Spinal cord (tissue), 10 donors: ENCODE data around the gene LAPTM5. TPM values are rescaled to one million over a fixed set of nuclear protein-coding genes. Genes with fewer than 3 reads are reported as not detected.
A peak's percentile ranks its signal among the peaks of the same experiment; 100 is the strongest.

Experiments used
- DNase-seq, 6 donors: peaks; one replicate each; pipeline versions ENCODE4 v3.0.0 to v3.0.0-alpha.2; 2013 to 2015; ENCODE audit warnings: low spot score in 6 of 6, low read depth in 4 of 6
- H3K27ac ChIP-seq: one replicate; pipeline ENCODE4 v1.5.1; 2013; ENCODE audit warnings: low read depth, low read length, control low read depth
- H3K27me3 ChIP-seq: one replicate; pipeline ENCODE4 v1.6.1; 2013; ENCODE audit warnings: low read length; ENCODE audit not compliant: control insufficient read depth, insufficient read depth
- H3K36me3 ChIP-seq: one replicate; pipeline ENCODE4 v1.6.1; 2013; ENCODE audit warnings: low read length; ENCODE audit not compliant: control insufficient read depth, insufficient read depth
- H3K4me1 ChIP-seq: one replicate; pipeline ENCODE4 v1.6.1; 2013; ENCODE audit warnings: low read length; ENCODE audit not compliant: control insufficient read depth, insufficient read depth
- H3K4me3 ChIP-seq: one replicate; pipeline ENCODE4 v1.5.1; 2013; ENCODE audit warnings: low read depth, low read length, control low read depth
- H3K9me3 ChIP-seq: one replicate; pipeline ENCODE4 v1.6.1; 2013; ENCODE audit warnings: low read length; ENCODE audit not compliant: control insufficient read depth, insufficient read depth
- WGBS: methylation state at CpG from one replicate; pipeline ENCODE4 v1.1.5; 2013; ENCODE audit warnings: missing lambda C conversion rate; ENCODE audit not compliant: insufficient coverage; 5-methylcytosine and 5-hydroxymethylcytosine counted together
- polyA plus RNA-seq, 2 donors: library from polyadenylated mRNA; unstranded; fragments of 120-200 nt; gene quantifications; one replicate each; pipeline ENCODE4 v1.2.1, GENCODE V29; 2013; ENCODE audit not compliant: insufficient read length in 2 of 2
- total RNA-seq, 2 donors: library from RNA; depleted of rRNA in 1 of 2; stranded (reverse); fragments of 120-200 nt in 1 of 2; fragments of >200 nt in 1 of 2; gene quantifications; one replicate each; pipeline versions ENCODE4 v1.2.3 to v1.2.4, GENCODE V29; 2013 to 2014
- donor health status: healthy.

The LAPTM5 gene
- total and polyA plus RNA-seq, 4 donors, result 13.8 to 55.0 (median 39.6) TPM

GRCh38 chr1:30744060-30744756, 13.4 kb downstream of the LAPTM5 start:
- DNase-seq, result no peak
- no peak overlapping the region for H3K27ac ChIP-seq
- 90% methylated on average over 4 of the region's 7 CpGs for WGBS
- H3K27me3 ChIP-seq, result no peaks in the 10 kb centered on the region
- no peaks in the 10 kb centered on the region for H3K9me3 ChIP-seq
- no peaks in the 10 kb centered on the region for H3K36me3 ChIP-seq
- no peak overlapping the region for H3K4me3 ChIP-seq
- H3K4me1 ChIP-seq, result peaks cover 19% of the 10 kb centered on the region

DNA sequence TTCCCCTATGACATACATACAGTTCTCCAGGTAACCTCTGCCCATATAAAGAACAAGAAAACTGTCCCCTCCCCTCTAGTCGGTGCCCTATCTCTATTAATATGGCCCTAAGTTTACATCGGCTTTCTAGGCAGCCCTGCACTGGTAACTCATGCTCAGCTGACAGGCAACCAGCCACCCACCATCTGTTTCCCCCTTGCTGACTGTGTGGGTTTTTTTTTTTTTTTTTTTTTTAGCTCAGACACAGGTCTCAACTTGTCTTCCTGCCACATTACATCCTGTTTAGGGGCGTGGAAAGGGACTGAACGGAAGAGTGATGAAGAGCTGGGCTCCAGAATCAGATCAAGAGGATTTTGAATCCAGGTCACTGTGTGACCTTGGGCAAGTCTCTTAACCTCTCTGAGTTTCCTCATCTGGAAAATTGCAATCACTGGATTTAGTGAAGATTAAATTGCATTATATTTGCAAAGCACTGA, 14.0 kb downstream of the LAPTM5 start:
- DNase-seq, result no peak
- H3K9me3 ChIP-seq, result no peaks in the 10 kb centered on the region
- H3K4me1 ChIP-seq, result peaks cover 14% of the 10 kb centered on the region
- 85% methylated on average over 2 of the region's 4 CpGs for WGBS
- H3K27ac ChIP-seq, result no peak overlapping the region
- no peaks in the 10 kb centered on the region for H3K36me3 ChIP-seq
- H3K4me3 ChIP-seq, result no peak overlapping the region
- no peaks in the 10 kb centered on the region for H3K27me3 ChIP-seq

- WGBS, result 100% methylated on average over 1 of the region's 3 CpGs
- peak in 1 of 6 donors; percentile 18 for DNase-seq
- peaks cover 8% of the 10 kb centered on the region for H3K4me1 ChIP-seq
- H3K4me3 ChIP-seq, result no peak overlapping the region
- H3K27ac ChIP-seq, result no peak overlapping the region
- H3K27me3 ChIP-seq, result no peaks in the 10 kb centered on the region
- H3K36me3 ChIP-seq, result no peaks in the 10 kb centered on the region
- no peaks in the 10 kb centered on the region for H3K9me3 ChIP-seq
These were observed 14.5 kb downstream of the LAPTM5 start for GRCh38 chr1:30742963-30743559.

GRCh38 chr1:30742300-30742962, 15.1 kb downstream of the LAPTM5 start:
- Histone ChIP-seq H3K4me1 (peaks cover 2% of the 10 kb centered on the region), H3K27me3 (no peaks in the 10 kb centered on the region), H3K4me3 (no peak overlapping the region), H3K27ac (no peak overlapping the region), H3K9me3 (no peaks in the 10 kb centered on the region), H3K36me3 (no peaks in the 10 kb centered on the region)
- WGBS, result 87% methylated on average over 8 of the region's 11 CpGs
- DNase-seq, result no peak

GRCh38 chr1:30741239-30741894, 16.2 kb downstream of the LAPTM5 start:
- H3K27me3 ChIP-seq, result no peaks in the 10 kb centered on the region
- H3K9me3 ChIP-seq, result no peaks in the 10 kb centered on the region
- H3K4me1 ChIP-seq, result no peaks in the 10 kb centered on the region
- WGBS, result 64% methylated on average over 9 of the region's 12 CpGs
- H3K4me3 ChIP-seq, result no peak overlapping the region
- H3K27ac ChIP-seq, result no peak overlapping the region
- no peaks in the 10 kb centered on the region for H3K36me3 ChIP-seq
- no peak for DNase-seq

DNA sequence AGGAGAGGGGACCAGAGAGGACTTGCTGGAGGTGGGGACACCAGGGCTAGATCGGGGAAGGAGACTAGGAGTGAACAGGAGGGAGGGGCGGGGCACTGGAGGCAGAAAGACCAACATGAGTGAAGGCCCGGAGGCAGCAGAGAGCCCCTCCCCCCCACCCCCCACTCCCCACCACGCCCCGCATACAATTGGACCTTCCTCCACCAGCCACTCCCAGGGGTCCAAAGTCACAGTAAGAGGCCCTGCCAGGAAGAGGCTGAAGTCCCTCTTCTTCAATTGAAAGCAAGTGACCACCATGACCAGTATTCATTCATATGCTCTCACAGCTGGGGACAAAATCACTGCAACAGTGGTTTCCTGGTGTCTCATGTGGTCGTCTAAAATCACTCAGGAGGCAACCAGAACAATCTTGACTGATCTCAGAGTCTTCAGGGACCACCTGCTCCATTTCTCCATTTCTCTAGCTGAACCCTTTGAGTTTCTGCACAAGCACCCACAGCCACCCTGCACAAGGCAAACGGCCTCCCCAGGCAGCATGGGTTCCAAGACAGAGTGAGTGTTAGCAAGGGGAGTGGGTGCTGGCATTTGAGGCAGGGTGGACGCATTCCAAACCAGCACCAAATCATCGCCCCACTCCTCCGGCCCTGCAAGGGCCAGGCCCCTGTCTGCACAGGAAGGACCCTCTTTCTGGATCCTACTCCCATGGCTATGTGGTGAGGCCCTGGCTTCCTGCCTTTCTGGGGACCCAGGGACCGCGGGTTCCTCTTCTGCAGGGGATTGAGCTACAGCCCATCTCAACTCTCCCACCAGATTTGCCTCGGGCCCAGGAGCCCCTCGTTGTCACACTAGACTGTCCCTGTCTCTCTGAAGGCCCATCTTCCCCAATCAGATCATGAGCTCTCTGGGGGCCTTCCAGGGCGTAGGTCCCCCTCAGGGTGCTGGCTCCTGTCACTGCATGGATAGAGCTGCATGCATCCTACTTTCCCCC, 17.0 kb downstream of the LAPTM5 start:
- no peak for DNase-seq
- no peaks in the 10 kb centered on the region for H3K36me3 ChIP-seq
- H3K9me3 ChIP-seq, result no peaks in the 10 kb centered on the region
- no peaks in the 10 kb centered on the region for H3K27me3 ChIP-seq
- no peak overlapping the region for H3K27ac ChIP-seq
- 75% methylated on average over 9 of the region's 15 CpGs for WGBS
- no peak overlapping the region for H3K4me3 ChIP-seq
- H3K4me1 ChIP-seq, result no peaks in the 10 kb centered on the region

GRCh38 chr1:30739601-30740000, 18.0 kb downstream of the LAPTM5 start:
- Histone ChIP-seq H3K4me3 (no peak overlapping the region), H3K36me3 (no peaks in the 10 kb centered on the region), H3K9me3 (no peaks in the 10 kb centered on the region), H3K27me3 (no peaks in the 10 kb centered on the region), H3K27ac (no peak overlapping the region), H3K4me1 (no peaks in the 10 kb centered on the region)
- DNase-seq, result no peak
- WGBS, result 64% methylated on average over 5 of the region's 8 CpGs

- no peaks in the 10 kb centered on the region for H3K9me3 ChIP-seq
- 94% methylated on average over 8 of the region's 10 CpGs for WGBS
- H3K36me3 ChIP-seq, result no peaks in the 10 kb centered on the region
These were observed 18.6 kb downstream of the LAPTM5 start for GRCh38 chr1:30738715-30739559.

More at GRCh38 chr1:30738715-30739559, 18.6 kb downstream of the LAPTM5 start:
- no peak overlapping the region for H3K27ac ChIP-seq
- H3K4me1 ChIP-seq, result no peaks in the 10 kb centered on the region
- no peak for DNase-seq
- H3K27me3 ChIP-seq, result no peaks in the 10 kb centered on the region
- no peak overlapping the region for H3K4me3 ChIP-seq
